HK-2 (cell line): ENCODE data around the gene C5orf34.
"Not testable (repeated sequence)": the region's sequence is repeated elsewhere in the genome, so short reads cannot be mapped to it uniquely, and the experiment has no call there.

Experiments
- DNase-seq: peaks from one replicate; pipeline ENCODE4 v3.0.0-alpha.2; 2018; ENCODE audit not compliant: unreplicated experiment

C5orf34 gene

DNA sequence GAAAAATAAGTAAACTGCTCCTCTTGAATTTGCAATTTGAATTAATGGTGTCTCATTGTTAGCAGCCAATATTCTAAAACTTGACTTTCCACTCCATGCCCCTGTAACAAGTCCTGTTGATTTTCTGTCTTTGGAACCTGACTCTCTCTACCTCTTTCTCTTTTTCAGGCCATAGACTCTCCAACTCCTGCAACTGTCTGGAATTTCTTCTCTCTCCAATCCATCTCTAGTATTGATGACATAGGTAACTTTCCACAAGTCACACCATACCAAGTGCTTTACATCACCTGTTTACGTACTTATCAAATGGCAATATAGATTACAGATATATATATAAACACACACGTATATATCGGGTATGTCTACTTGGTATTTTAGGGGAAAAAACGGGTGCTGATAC lies 923 bp downstream of the C5orf34 start:
- no peak for DNase-seq

DNA sequence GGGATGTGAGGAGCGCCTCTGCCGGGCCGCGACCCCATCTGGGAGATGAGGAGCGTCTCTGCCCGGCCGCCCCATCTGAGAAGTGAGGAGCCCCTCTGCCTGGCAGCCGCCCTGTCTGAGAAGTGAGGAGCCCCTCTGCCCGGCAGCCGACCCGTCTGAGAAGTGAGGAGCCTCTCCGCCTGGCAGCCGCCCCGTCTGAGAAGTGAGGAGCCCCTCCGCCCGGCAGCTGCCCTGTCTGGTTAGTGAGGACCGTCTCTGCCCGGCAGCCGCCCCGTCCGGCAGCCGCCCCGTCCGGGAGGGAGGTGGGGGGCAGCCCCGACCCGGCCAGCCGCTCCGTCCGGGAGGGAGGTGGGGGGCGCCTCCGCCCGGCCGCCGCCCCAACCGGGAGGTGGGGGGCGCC lies 3.9 kb downstream of the C5orf34 start:
- not testable (repeated sequence) for DNase-seq

DNA sequence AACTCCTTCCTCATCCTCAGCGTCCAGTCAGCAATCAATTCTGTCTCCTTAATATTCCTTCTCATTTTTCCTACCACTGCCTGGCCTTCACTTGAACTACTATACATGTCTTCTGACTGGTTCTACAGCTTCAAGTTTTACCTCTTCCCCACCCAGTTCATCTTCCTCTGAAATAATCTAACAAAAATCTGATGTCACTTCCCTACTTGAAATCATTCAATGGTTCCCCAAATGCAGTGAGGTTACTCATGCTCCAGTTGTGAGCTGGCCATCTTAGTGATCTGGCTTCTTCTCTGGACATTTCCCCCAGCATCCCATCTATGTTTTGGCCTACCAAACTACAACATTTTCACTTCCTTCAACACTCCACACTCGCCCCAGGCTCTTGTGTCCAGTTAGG lies 16.4 kb downstream of the C5orf34 start:
- DNase-seq: no peak

DNA sequence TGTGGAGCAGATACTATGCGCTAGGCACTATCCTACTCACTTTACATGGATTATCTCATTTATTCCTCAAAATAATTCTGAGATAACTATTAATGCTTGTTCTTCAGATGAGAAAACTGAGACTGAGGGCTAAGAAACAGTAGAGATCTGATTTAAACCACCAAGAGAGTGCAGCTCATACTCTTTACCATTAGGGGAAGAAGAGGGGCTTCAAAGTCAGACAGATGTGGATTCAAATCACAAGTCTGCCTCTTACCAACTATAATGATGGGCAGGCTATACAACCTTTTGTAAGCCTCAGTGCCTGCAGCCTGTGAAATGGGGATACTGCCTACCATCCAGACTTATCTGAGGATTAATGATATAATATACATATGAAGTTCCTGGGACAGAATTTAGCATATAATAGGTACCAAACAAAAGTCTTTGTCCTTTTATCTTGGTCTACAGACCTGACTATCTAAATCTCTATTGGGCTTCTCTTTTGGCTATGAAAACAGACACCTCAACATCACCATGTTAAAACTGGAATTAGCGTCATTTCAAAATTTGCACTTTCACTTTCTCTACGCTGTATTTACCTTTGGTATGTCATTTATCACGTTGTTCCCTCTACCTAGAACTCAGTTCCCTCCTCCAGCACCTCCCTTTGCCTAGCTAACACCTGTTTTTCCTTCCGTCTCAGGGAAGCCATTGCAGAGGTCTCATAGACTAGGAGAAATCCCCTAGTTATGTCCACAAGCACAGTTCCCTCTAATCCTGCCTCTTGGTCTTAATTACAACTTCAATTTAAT lies 17.4 kb downstream of the C5orf34 start:
- DNase-seq: no peak

DNA sequence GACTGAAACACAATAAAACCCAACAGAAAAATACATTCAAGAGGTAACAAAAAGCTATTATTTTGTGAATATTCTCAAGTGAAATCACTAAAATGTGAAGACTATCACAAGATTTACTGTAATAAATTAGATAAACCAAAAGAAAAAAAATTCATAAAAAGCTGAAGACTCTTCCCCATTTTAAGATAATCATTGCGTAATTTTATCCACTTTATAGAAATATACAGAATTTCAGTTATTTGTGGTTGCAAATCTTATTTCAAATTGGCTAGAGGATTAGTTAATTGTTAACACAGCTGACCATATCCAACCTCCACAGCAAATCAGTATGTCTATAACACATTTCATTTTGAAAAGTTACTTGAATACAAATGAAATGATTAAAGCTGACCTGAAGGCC lies 23.6 kb downstream of the C5orf34 start:
- DNase-seq: no peak

DNA sequence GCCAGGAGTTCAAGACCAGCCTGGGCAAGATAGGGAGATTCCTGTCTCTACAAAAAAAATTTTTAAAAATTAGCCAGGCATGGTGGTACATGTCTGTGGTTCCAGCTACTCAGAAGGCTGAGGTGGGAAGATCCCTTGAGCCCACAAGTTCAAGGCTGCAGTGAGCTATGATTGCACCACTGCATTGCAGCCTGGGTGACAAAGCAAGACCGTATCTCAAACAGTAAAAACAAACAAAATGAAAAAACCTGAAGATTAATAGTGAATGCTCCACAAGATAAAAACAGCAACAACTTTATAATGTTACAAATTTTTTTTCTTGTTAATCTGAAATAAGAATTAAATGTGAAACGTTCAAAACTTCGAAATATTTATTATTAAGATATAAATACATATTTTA lies 28.6 kb downstream of the C5orf34 start:
- no peak for DNase-seq

DNA sequence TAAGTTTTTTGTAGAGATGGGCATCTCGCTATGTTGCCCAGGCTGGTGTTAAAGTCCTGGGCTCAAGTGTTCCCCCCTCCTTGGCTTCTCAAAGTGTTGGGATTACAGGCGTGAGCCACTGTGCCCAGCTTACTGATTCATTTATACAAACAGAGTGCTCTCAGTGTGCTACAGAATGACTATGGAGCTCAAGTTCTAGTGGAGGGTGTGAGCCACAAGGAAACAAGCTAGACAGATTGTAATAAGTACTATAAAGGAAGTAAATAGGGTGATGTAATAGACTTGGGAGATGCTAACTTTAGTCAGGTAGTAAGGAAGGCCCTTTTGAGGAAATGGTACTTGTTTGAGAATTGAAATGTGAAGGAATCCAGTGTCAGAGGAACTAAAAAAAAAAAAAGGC lies 29.5 kb downstream of the C5orf34 start:
- DNase-seq: no peak

DNA sequence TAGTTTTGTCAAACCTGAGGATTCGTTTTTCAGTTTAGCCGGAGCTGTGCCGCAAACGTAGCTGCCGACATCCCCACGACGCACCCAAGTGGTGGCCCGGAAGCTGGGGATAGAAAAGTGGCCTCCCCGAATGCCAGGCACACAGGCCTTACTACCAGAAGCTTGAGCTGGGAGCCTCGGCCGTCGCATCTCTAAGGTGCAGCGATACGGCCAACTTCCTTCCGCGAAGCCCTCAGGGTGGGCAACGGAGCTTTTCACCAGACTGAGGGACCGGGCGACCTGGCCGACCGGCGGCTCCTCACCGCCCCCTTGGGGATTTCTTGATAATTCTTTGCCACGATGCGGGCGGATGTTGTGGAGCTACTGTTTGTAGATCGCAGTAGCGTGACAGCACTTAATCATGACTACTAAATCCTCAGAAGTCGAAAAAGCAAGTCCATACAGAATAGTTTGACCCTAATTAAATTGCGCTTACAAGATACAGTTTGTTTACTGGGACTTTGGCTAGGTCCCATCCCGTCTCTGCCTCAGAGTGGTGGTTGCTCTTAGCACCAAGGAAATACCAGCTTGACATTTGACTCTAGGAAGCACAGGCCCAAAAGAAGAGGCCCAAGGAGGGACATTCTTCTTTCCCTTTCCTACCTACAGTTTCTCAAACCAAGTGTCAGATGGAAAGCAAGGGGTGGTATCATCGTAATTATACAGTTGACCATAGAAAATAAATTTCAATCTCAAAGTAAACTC lies 30.7 kb downstream of the C5orf34 start:
- DNase-seq: peak; percentile 85

DNA sequence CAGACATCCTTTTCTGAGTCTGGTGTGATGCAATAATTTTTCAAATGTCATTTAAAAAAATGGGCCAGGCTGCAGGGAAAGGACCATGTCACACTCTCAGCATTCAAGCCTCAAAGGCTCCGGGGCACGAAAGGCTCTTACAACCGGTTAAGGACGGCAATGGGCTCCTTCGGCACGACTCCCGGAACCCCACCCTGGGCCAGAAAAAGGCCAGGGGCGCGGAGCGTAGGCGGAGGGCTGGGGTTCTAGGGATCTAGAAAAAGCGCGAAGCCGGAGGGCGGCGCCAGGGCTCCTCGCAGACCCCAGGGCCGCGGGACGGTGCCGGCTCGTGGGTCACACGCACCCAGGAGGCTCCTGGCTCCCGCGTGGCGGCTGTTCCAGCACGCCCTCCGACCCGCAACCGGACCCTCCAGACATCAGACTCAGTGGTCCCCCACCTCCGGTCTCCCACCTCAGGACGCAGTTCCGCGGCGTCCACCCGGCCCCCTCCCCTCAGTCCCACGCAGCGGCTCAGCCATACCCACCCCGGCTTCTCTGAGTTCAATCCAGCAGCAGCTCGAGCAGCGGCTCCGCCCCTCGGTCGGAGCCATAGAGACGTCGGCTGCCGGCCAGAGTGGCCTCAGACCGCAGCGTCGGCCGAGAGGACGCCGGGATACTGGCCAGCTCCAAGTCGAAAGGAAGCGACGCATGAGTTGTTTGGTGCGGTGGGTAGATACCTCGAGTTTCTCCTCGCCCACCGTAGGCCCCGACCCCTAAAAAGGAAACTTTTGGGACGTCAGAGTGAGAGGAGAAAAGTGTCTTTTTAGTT lies 31.4 kb downstream of the C5orf34 start, which contains the start of gene TMEM267:
TSS of gene TMEM267 (minus strand) at position 568 of the 808 bp plus-strand sequence. CDS start 29,896 bp downstream, outside the sequence.
- DNase-seq: peak; percentile 89

DNA sequence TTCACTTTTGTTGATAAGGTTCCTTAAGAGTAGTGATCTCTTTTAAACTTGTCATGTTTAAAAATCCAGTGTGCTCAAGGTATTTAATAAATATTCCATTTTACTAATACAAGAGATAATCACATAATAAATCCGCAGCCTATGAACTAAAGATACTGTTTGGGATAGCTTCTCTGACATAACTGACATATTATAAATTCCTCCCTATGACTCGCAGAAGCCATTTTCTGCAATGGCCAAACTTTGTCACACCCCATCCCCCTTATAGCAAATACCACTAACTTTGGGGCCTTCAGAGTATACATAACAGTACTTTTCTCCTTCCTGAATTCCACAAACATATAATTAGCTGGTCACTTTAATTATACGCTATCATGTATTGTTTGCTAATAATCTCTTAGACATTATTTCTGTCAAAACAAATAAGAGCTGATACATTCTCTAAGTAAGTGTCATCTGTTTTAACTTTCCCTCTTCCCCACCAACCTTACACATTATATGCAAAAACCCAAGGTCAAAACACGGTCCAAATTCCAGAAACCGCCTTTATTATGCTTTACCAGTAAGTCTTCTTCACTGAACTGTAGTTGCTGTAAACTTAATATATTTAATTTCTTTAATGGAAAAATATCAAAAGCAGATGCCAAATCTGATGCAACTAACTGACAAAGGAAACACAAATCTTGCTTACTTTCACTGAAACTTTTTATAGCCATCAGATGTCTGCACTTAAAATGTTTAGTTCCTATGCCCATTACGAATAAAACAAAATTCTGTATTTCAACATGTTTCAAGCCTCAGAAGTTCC lies 32.3 kb downstream of the C5orf34 start:
- no peak for DNase-seq

DNA sequence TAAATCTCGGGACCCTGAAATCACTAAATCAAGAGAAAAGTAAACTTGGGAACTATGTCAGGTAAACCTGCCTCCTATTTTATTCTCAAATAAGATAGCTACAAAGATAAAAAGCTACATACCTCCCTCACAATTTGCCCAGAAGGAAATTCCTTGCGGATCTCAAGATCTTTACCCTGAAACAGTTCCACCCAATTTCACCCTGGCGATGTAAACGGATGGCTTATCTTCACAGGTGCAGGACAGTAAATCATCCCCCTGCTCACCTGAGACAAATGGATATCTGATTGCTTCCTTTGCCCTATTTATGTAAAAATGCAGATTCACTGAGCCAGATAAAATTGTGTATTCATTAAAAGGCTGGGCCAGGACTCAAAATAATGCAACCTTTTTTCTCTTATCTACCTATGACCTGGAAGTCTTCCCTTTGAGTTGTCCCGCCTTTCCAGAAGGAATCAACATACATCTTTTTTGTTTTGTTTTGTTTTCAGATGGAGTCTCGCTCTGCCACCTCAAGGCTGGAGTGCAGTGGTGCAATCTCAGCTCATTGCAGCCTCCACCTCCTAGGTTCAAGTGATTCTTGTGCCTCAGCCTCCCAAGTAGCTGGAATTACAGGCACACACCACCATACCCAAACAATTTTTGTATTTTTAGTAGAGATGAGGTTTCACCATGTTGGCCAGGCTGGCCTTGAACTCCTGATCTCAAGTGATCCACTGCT lies 45.1 kb downstream of the C5orf34 start:
- DNase-seq: no peak

DNA sequence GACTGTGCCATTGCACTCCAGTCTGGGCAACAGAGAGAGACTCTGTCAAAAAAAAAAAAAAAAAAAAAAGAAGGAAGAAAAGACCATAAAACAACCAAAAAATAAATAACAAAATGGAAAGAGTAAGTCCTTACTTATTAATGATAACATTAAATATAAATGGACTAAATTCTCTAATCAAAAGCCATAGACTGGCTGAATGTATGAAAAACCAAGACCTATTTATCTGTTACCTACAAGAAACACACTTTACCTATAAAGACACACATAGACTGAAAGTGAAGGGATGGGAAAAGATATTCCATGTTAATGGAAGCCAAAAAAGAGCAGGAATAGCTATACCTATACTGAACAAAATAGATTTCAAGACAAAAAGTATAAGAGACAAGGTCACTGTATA lies 47.8 kb downstream of the C5orf34 start:
- no peak for DNase-seq

DNA sequence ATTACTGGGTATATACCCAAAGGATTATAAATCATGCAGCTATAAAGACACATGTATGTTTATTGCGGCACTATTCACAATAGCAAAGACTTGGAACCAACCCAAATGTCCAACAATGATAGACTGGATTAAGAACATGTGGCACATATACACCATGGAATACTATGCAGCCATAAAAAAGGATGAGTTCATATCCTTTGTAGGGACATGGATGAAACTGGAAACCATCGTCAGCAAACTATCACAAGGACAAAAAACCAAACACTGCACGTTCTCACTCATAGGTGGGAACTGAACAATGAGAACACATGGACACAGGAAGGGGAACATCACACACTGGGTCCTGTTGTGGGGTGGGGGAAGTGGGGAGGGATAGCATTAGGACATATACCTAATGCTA lies 49.5 kb downstream of the C5orf34 start:
- DNase-seq: not testable (repeated sequence)

DNA sequence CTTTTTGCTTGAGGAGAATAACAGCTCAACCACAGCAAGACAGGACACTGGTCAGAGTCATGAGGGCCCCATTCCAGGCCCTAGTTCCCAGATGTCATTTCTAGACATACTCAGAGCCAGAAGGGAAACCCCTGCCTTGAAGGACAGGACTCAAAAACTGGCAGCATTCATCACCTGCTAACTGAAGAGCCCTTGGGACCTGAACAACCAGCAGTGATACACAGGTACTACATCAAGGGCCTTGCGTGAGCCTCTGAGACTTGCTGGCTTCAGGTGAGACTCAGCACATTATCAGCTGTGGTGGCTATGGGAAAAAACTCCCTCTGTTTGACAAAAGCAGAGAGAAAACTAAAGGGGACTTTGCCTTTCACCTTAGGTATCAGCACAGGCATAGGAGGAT lies 53.9 kb downstream of the C5orf34 start:
- DNase-seq: no peak

DNA sequence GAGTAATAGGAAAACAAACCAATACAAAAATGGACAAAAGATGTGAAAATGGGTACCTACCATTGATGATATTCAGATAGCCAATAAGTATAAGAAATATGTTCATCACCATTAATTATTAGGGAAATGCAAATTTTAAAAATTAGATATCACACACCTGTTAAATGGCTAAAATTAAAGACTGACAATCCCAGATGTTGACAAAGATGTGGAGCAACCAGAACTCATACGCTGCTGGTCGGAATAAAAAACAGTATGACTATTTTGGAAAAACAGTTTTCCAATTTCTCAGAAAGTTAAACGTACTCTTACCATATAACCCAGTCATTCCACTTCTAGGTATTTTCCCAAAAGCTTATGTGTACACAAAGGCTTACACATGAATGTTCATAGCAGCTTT lies 58.4 kb downstream of the C5orf34 start:
- no peak for DNase-seq

DNA sequence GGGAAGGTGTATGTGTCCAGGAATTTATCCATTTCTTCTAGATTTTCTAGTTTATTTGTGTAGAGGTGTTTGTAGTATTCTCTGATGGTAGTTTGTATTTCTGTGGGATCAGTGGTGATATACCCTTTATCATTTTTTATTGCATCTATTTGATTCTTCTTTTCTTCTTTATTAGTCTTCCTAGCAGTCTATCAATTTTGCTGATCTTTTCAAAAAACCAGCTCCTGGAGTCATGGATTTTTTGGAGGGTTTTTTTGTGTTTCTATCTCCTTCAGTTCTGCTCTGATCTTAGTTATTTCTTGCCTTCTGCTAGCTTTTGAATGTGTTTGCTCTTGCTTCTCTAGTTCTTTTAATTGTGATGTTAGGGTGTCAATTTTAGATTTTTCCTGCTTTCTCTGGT lies 73.4 kb downstream of the C5orf34 start:
- not testable (repeated sequence) for DNase-seq

DNA sequence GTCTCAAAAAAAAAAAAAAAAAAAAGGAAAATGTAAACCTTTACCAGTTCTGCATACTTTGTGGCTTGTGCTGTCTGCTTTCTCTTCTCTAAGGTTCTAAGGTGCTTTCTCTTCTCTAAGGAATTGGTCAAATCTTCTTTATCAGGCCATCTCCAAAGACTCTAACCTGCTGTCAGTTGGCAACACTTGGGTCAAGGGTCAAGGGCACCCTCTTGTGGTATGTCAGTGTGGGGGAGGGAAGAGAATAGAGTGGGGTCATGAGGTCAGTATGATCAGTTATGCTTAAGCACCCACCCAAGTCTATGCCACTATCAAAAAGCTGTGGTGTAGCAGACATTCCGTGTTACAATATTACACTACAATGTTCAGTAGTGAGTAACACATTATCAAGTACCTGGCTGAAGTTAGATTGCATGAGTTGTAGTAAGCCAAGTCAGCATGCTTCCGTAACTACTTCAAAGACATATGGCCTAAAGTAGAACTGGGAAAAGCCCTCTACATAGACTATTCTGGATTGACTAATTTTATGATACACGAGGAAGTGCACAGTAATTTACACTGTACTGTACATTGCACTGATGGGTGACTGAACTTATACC lies 77.8 kb downstream of the C5orf34 start:
- DNase-seq: no peak
